Measurements from ENCODE around the gene IFNAR1.
"Not testable (repeated sequence)": the region's sequence is repeated elsewhere in the genome, so short reads cannot be mapped to it uniquely, and the experiment has no call there.

DNA sequence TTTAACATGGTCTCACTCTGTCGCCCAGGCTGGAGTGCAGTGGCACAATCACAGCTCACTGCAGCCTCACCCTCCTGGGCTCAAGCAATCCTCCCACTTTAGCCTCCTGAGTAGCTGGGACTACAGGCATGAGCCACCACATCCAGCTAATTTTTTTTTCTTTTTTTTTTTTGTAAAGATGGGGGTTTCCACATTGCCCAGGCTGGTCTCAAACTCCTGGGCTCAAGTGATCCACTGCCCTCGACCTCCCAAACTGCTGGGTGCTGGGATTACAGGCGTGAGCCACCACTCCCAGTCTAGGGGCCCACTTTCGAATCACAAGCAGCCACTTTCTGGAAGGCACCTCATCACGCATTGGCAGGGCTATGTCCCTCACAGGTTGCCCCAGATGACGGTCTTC, 56.6 kb downstream of the IFNAR1 start:
- TF ChIP-seq POLR2A (IDR thresholded peaks at IDR 0.05; ENCODE audit: low read length); GATA1 (IDR thresholded peaks at IDR 0.05; ENCODE audit: low read depth, low read length): not testable (repeated sequence)

Data from erythroblast (primary cell).